WI38 (cell line): ENCODE results near the gene HS2ST1.

Source experiments
- H3K4me3 ChIP-seq: 2 replicates; pipeline ENCODE4 v1.5.1; 2011; ENCODE audit warnings: low read depth, mild to moderate bottlenecking, control low read depth, low read length
- CTCF ChIP-seq: IDR thresholded peaks from 2 replicates; pipeline ENCODE4 v1.5.1; 2012; ENCODE audit warnings: low read depth, mild to moderate bottlenecking, control low read depth, low read length

HS2ST1 gene

GRCh38 chr1:87113313-87113712 lies 198.9 kb downstream of the HS2ST1 start:
- TF ChIP-seq CTCF = no peak
- no peak overlapping the region for H3K4me3 ChIP-seq

DNA sequence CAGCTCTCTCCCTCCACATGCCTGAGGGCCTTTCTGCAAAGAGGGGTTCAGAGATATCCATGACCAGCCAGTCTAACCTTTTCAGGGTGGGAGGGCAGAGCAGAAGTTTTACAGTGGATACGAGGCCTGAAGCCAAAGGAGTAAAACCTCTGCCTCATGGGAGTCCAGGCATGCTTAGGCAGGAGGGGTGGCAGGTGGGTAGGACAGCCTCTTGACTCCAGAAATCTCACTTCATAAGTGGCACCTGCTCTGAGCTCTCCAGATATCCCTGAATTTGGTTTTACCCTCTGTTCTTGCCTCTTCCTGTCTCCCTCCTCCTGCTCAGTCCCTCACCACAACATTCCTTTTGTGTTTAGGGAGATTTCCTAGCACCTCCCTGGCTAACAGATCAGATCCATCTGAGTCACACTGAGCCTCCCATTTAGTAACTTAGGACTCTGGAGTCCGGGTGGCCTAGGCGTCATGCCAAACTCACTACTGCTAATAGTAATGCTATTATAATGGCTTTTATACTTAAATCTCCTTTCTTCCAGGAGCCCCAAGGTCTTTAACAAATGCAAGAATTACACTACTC lies 201.0 kb downstream of the HS2ST1 start:
- H3K4me3 ChIP-seq = no peak overlapping the region
- TF ChIP-seq CTCF = no peak

DNA sequence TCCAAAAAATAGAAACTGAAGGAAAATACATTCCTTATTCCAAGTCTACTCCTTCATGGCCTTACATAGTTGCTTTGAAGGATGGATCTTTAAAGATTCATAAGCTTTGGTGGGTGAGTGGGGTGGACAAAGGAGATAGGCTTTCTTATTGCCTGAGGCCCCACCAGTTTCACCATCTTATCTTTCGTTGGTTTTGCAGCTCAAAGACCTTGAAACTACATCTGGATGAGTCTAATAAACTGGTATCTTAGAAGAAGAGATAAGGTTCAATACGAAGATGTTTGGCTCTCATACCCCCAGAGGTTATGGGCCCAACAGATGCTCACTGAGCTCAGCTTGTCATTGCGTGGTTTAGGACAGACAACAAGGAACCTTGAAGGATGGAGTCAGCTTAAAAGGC lies 201.5 kb downstream of the HS2ST1 start:
- no peak for TF ChIP-seq CTCF

GRCh38 chr1:87117761-87118368 lies 203.4 kb downstream of the HS2ST1 start:
- H3K4me3 ChIP-seq = no peak overlapping the region

More for the DNA sequence above, 201.5 kb downstream of the HS2ST1 start:
- H3K4me3 ChIP-seq = no peak overlapping the region

DNA sequence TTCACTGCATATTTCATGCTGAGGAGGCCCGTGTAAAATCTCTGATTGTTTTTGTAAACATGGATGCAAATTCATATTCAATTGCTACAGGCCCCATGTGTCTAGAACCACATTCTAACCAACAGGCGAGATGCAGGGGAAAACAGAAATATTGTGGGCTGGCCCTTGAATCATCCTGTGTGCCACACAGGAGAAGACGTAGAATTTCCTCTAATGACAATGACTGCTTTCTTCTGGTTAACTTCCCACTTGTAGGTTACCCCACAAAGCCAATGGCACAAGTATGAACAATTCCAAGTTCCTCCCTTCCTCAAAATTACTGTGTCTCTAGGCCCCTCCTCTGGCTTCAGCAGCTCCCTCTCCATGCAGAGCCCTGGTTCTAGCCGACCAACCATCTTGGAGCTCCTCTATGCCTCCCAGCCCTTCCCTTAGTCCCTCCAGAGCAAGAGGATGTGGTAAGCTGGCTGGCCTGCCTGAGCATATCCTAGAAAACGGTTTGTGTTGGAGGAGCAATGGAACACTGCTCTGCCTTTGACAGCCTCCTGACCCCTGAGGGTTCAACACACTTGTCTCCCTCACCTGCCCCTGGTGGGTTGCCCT lies 205.2 kb downstream of the HS2ST1 start:
- H3K4me3 ChIP-seq = no peak overlapping the region
- TF ChIP-seq CTCF = no peak

More at GRCh38 chr1:87117761-87118368, 203.4 kb downstream of the HS2ST1 start:
- TF ChIP-seq CTCF = no peak

GRCh38 chr1:87120779-87121178 lies 206.3 kb downstream of the HS2ST1 start:
- no peak for TF ChIP-seq CTCF
- no peak overlapping the region for H3K4me3 ChIP-seq

DNA sequence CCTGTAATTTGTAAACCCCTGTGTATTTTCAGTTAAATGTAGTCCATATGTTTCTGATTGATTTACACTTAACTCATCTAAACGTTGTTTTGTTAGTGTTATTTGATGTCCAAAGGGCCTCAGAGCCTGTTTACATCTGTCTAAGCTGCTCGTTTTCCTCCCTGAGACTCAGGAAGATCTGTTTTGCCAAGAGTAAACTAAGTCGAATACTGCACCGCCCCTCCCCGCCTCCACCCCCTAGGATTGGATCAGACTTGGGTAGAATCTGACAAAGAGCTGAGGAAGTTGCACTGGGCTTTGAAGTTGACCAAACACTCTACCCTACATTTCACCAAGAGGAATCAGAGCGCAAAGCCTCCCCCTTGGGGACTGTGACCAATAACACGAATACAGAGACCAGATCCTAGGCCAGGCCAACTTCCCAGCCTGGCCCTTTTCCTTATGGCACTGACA lies 207.3 kb downstream of the HS2ST1 start:
- no peak overlapping the region for H3K4me3 ChIP-seq
- TF ChIP-seq CTCF = no peak
